GM21360 (cell line): ENCODE data around the gene IFFO2.

ENCODE experiments used
- ATAC-seq: cut with Tn5 transposase; IDR thresholded peaks from one replicate; pipeline ENCODE4 v1.9.1; 2021; ENCODE audit warnings: mild to moderate bottlenecking, moderate library complexity; ENCODE audit not compliant: unreplicated experiment

Gene IFFO2

DNA sequence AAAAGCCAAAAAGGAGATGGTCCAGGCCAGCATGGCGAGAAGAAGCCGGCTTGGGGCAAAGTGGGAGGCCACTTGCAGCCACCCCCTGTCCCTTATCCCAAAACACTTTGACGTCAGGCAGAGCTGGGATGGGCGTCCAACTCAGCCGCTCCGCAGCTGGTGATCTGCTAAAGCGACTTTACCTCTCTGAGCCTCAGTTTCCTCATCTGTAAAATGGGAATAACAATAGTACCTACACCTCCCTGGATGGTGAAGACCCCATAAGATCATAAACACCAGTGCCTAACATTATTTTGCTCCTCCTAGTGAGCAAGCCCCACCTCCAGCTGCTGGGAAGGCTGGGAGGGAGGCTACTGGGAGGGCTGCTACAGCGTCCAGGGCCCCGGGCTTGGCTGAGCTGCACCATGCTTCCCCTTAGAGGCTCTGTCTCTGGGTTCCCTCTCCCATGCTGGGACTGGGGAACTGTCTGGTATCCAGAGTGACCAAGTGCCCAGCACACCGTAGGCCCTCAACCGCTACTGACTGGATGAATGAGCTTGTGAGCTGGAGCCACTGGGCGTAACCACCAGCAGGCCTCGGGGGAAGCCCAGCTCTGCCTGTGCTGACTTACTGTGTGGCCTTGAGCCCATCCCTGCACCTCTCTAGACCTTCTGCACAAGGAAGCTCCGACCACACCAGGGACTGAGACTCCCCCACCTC is 18.3 kb downstream of the IFFO2 start:
- ATAC-seq, result no peak

- ATAC-seq, result no peak
These were observed 18.9 kb downstream of the IFFO2 start for GRCh38 chr1:18937539-18937938.

DNA sequence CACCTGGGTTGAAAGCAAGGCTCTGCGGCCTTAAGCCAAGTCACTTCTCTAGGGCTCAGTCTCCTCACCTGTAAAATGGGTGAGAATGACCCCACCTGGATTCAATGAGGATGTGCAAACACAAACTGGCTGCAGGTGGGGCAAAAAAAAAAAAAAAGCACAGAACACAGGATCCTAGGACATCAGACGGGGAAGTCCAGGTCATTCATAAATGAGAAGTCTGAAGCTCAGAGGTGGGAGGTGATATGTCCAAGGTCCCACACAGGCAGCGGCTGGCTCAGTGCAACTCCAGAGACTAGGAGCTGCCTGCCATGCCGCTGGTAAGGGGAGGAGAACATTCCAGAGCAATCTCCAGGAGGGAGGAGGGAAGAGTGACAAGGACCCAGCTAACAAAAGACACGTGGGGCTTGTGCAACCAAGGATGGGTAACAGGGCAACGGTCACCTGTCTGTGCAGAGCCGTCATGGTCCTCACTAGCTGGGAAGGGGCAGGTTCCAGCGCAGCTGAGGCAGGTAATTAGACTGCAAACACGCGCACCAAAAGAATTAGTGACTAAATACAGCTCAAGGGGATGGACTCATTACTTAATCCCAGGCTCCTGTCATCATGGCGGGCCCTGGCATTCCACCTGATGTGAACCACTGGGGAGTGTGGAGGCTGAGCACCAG is 19.5 kb downstream of the IFFO2 start:
- no peak for ATAC-seq

DNA sequence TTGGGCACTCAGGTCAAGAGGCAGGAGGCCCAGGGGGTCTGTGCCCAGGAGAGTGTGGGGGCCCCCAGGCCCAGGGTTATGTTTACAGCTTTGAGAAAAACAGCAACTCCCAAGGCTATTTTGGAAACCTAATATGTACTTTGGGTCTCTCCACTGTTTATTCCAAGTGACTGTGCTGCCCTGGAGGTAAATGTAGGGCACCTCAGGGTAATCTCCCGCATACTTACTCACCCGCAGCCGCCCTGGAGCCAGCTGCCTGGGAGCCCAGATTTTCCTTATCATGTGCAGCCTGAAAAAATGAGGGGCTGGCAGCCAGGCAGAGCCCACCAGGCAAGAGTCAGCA is 20.0 kb downstream of the IFFO2 start:
- no peak for ATAC-seq

- no peak for ATAC-seq
These were observed 22.1 kb downstream of the IFFO2 start for GRCh38 chr1:18934205-18935000.

DNA sequence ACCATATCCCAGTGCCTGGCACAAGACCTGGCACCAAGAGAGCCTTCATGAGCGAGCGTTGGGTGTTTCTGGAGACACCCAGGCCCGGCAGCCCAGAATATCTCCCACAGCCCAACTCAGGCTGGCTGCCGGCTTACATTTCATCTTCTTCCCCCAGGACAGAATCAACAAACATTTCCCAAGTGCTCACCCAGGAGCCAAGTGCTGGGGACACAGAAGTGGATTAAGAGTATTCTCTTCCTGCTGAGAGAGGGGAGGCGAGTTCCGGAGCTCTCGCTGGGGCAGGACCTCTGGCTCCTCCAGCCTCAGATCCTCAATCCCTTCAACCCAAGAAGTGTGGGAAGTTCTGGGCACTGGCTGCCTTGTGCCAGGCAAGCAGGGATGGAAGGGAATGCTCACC is 23.6 kb downstream of the IFFO2 start:
- no peak for ATAC-seq

- no peak for ATAC-seq
These were observed 24.1 kb downstream of the IFFO2 start for GRCh38 chr1:18932387-18932786.

- ATAC-seq, result no peak
These were observed 24.7 kb downstream of the IFFO2 start for GRCh38 chr1:18931730-18932129.

- ATAC-seq, result no peak
These were observed 26.8 kb downstream of the IFFO2 start for GRCh38 chr1:18929686-18930085.

- no peak for ATAC-seq
These were observed 27.5 kb downstream of the IFFO2 start for GRCh38 chr1:18928985-18929384.

- no peak for ATAC-seq
These were observed 28.1 kb downstream of the IFFO2 start for GRCh38 chr1:18928406-18928805.

DNA sequence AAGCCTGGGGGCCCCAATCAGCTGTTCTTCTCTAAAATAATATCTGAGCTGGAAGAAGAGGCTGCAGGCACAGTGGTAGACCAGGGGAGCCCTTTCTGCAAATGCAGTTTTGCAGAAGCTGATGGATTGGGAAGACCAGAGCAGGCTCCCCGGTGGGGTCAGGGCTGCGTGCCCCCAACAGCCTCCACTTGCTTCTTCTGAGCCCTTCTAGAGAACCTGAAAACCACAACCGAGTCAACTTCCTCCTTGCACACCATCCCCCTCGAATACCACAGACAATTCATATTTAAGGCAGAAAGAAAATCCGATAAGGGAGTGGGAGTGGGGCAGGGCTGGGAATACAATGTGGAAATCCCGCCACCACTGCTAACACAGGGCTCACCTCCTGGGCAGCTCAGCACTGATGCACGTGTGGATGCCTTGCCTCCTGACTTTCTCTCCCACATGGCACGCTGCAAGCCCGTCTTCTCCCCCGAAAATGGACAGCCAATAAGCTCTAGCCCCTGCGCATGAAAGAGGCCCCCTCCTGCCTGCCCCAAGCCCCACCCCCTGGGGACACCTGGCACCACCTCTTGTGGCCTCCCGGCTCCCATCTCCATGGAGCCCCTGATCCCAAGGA is 28.7 kb downstream of the IFFO2 start:
- no peak for ATAC-seq

DNA sequence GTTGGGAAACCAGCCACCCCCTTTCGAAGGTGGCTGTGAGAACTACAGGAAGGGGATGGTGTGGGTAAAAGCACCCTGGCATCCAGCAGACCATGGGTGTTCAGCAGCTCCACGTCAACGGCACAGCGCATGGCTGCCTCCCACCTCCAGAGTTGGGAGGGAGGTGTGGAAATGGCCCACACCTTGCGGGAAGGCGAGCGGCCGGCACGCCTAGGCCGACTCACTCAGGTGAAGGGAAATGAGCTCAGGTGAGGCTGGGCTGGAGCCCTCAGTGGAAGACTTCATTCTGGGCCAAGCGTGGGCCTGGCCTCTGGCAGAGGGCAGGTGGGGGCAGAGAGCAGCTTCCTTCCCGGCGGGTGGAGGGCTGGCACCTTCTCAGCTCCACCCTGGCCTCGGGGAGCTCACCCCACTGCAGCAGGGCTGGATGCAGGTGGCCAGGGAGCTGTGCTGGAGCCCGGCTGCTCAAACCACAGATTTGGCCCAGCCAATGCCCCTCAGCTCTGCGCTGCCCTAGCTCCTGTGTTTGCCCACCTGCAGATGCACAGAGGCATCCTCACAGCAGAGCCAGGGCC is 29.3 kb downstream of the IFFO2 start:
- no peak for ATAC-seq

- ATAC-seq, result peak; percentile 59
These were observed 30.0 kb downstream of the IFFO2 start for GRCh38 chr1:18926315-18927081.

DNA sequence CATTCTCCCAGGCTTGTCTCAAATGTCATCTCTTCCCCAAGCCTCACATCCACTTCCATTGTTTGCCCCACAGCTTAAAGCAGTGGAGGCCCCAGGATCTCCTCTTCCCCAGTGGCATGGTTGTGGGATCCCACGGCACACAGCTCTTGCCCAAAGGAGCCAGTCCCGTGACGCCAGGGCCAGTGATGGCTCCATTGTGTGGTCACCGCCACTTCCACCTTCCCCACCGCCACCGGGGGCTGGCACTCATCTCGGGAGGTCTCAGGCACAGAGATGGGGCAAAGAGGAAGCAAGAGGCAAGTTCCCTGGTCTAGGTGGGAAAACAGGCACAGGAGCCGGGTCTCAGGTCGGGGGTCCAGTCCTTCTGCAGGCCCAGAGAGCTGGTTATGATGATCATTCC is 31.2 kb downstream of the IFFO2 start:
- ATAC-seq, result no peak

DNA sequence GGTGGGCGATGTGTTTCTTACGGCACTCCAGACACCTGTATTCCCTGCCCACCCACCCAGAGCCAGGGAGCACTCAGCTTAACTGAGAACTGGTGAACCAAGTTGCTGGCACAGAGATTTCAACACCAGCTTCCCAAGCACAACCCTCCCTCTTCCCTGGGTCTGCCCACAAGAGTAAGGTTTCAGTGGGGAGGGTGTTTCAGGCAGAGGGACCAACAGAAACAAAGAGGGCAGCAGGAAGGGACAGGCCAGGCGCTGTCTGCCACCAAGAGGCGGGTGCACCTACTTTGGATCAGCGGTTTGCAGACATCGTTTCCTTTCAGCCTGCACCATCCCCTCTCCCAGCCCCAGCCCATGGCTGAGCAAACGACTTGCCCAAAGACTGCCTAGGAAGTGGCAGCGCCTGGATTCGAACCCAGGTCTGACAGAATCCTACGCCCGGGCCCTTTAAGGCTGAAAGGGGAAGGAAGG is 32.2 kb downstream of the IFFO2 start:
- no peak for ATAC-seq

DNA sequence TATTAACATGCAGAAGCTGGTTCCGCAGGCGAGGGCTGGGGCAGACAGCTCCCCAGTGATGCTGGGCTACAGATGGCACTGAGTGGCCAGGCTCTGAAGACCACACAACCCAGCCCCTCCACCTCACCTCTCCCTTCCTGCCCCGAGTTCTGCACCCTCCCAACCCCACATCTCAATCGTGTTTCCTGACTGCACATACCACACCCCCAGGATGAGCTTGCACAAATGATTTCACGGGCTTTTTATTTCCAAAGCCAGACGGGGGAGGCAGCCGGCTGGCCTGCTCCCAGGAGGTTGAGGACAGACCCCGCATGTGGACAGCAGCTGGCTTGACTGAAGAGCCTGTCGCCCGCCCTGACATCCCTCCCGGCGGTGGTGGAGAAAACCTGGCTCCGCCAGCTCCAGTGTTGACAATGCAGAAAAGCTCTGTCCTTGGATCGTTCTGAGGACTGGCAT is 32.7 kb downstream of the IFFO2 start:
- ATAC-seq, result no peak

GRCh38 chr1:18922848-18923755 is 33.4 kb downstream of the IFFO2 start:
- no peak for ATAC-seq

DNA sequence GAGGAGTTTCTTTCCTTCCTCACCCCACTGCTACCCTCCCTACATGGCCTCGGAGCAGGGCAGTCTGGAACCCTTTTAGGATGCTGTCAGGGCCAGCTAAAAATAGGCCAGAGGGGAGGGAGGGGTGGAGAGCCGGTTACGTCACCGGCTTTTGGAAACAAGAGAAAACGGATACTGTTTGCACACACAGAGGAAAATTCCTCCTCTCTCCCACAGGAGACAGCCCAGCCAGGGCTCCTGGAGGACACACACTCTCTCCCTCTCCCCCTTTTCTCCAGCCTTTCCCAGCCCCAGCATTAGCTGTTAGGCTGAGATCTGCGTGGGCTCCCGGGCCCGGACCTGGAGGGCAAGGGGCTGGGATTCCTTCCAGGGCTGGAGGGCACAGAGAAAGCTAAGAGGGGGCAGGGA is 34.2 kb downstream of the IFFO2 start:
- ATAC-seq, result no peak
